AG04449 (cell line): ENCODE measurements around the gene REG4.

Experiments
- CTCF ChIA-PET: fragments of 350-600 bp; formaldehyde crosslinking; extraction: SDS; loops from one replicate; lab custom pipeline; 2021; ENCODE audit warnings: antibody characterized with exemption; lab: Yijun Ruan, JAX
- POLR2A ChIA-PET: fragments of 400-600, 350-600 bp; formaldehyde crosslinking; extraction: SDS; loops from one replicate; lab custom pipeline; 2020; ENCODE audit warnings: antibody characterized with exemption, inconsistent platforms; lab: Yijun Ruan, JAX
- DNase-seq: peaks from one replicate; pipeline ENCODE4 v3.0.0-alpha.2; 2010; ENCODE audit warnings: low read depth, low spot score
- H3K4me3 ChIP-seq: 2 replicates; pipeline ENCODE4 v1.5.1; 2011; ENCODE audit warnings: low read depth, mild to moderate bottlenecking, control low read depth, low read length
- TF ChIP-seq, protein P1 (sequence below): IDR thresholded peaks from one replicate; pipeline ENCODE4 v1.5.1; 2011; ENCODE audit warnings: mild to moderate bottlenecking, moderate library complexity, low read length, control low read depth, inconsistent platforms; ENCODE audit not compliant: insufficient read depth; ENCODE audit errors: missing control alignments

Gene REG4

DNA sequence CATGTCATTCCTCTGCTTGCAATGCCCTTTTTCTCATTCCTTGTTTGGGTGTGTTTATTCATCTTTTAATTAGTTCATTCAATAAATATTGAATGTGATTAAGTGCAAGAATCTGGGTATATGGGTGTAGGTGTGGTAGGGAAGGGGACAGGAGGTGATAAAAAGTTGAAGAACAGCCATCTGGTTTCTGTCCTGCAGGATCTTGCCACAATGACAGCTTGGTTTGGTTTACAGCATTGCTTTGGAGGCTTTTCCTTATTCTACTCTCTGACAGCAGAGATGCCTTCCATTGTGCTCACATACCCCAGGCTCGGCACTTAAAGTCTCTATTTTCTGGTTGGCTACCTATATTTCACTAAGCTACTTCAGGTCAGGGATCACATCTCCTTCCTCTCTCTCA, 3.0 kb upstream of the REG4 start:
- TF ChIP-seq, protein P1, sequence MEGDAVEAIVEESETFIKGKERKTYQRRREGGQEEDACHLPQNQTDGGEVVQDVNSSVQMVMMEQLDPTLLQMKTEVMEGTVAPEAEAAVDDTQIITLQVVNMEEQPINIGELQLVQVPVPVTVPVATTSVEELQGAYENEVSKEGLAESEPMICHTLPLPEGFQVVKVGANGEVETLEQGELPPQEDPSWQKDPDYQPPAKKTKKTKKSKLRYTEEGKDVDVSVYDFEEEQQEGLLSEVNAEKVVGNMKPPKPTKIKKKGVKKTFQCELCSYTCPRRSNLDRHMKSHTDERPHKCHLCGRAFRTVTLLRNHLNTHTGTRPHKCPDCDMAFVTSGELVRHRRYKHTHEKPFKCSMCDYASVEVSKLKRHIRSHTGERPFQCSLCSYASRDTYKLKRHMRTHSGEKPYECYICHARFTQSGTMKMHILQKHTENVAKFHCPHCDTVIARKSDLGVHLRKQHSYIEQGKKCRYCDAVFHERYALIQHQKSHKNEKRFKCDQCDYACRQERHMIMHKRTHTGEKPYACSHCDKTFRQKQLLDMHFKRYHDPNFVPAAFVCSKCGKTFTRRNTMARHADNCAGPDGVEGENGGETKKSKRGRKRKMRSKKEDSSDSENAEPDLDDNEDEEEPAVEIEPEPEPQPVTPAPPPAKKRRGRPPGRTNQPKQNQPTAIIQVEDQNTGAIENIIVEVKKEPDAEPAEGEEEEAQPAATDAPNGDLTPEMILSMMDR = no peak
- DNase-seq = no peak
- ChIA-PET CTCF (interaction anchor here (1.5 kb wide), 1 partner anchor 8 kb away, joined by 6 read pairs; no protein-coding TSS in a partner anchor), POLR2A (interaction anchor here (0.6 kb wide), 1 partner anchor 59 kb away, joined by 3 read pairs; no protein-coding TSS in a partner anchor)
- no peak overlapping the region for H3K4me3 ChIP-seq

DNA sequence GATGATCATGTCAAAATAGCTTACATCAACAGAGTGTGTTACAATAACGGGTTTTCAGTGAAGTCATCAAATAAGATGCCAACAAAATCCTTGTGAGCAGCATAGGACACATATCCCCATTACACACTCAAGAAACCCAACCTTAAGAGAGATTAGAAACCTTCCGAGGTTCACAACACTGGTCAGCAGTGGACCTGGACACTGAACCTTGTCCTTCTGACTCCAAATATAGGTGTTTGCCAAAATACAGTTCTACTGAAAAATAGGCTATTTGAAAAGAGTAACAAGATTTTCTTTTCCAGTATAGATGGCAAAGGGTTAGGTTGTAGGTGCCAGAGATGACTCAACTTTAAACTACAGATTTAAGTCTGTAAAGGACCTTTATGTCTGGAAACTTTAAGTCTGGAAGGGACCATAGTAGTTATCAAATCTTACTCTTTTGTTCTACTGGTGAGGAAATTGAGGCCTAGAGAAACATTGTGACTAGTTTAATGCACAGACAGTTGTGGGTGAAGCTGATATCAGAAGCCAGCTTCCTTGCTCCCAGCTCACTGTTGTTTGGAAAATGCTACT, 811 bp upstream of the REG4 start:
- CTCF ChIA-PET = interaction anchor here (1.0 to 6.0 kb wide), 5 partner anchors 10 to 68 kb away, joined by 3 to 59 read pairs (median 6); no protein-coding TSS in a partner anchor
- DNase-seq = no peak
- TF ChIP-seq, protein P1 = no peak
- POLR2A ChIA-PET = no interaction called here
- H3K4me3 ChIP-seq = no peak overlapping the region

DNA sequence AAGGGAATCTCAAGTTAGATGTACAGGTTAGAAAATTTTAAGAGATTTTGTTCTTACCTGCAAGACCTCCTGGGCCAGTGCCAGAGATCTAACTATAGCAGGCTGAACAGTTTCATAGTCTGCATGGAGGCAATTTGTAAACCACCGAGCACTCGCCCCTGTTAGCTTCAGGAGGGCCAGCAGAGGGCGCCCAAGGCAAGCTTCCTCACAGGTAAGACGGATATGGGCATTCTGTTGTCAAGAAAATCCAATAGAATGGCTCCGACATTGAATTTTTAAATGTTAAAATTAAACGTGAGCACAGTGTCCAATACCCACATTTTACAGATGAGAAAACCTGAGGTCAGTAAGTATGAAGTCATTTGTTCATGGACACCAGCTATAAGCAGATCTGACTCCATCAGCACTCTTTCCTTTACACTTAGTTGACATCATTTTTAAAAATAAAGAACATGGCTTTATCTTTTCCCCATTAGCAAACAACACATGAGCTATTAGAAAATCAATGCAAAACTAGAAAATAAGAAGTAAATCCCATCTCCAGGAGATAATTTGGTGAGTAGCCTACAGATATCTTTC, 2.2 kb downstream of the REG4 start:
- DNase-seq = no peak
- ChIA-PET POLR2A (no interaction called here), CTCF (interaction anchor here (0.7 to 6.0 kb wide), 38 partner anchors 9 to 338 kb away, joined by 3 to 59 read pairs (median 4); no protein-coding TSS in a partner anchor)
- TF ChIP-seq, protein P1 = peak; percentile 92
- H3K4me3 ChIP-seq = no peak overlapping the region

DNA sequence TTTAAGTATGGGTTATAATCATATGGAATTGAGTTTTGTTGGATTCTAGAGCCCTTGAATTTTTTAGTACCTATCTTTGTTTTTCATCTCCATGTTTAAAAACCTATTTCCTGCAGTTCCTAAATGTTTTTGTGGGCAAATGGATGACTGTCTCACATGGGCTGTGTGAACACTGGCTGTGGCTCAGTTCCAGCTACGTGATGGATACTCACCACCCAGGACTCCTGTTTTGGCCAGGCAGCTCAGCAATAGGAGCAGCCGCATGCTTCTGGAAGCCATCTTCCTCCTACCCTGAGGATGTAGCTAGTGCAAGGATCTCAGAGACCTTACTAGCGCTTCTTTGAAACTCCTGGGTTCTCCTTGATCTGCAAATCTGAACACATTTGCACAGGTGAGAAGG, 2.8 kb downstream of the REG4 start:
- no peak for DNase-seq
- ChIA-PET CTCF (interaction anchor here (0.7 to 6.0 kb wide), 36 partner anchors 8 to 338 kb away, joined by 3 to 59 read pairs (median 4); no protein-coding TSS in a partner anchor), POLR2A (no interaction called here)
- TF ChIP-seq, protein P1 = no peak
- H3K4me3 ChIP-seq = no peak overlapping the region

DNA sequence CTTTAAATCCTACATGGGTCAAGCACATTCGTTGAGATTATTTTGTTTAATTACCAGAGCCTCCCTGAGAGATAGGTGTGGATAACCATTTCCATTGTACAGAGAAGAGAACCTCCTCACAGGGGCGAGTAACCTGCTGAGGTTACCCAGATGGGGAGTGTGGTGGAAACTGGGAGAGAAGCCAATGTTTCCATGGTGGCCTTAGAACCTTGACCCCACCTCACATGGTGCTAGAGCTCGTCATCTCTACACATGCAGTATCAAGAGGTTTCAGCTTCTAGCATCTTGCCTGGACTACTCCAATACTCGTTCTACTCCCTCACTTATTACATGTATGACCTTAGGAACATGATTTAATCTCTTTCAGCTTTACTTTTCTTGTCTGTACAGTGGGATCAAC, 4.8 kb downstream of the REG4 start:
- CTCF ChIA-PET = interaction anchor here (1.8 to 6.0 kb wide), 2 partner anchors 9 to 10 kb away, joined by 6 to 59 read pairs; no protein-coding TSS in a partner anchor
- POLR2A ChIA-PET = no interaction called here
- no peak for DNase-seq
- no peak overlapping the region for H3K4me3 ChIP-seq
- TF ChIP-seq, protein P1 = no peak

DNA sequence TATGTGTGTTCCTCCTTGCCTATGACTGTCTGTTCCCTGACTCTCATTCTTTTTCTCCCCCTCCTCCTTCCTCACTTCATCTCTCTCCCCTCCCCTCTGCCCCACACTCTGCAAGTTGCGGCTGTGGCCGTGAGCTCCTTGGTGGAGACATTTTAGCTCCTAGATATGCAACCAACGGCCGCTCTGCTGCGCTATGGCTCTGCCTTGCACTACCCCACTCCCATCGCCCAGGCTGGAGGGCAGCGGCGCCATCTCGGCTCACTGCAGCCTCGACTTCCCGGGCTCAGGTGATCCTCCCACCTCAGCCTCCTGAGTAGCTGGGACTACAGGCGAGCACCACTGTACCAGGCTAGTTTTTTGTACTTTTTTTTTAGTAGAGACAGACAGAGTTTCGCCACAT, 5.5 kb downstream of the REG4 start:
- CTCF ChIA-PET = interaction anchor here (1.8 kb wide), 1 partner anchor 9 kb away, joined by 6 read pairs; no protein-coding TSS in a partner anchor

More for the DNA sequence above, 5.5 kb downstream of the REG4 start:
- DNase-seq = no peak
- TF ChIP-seq, protein P1 = no peak
- no peak overlapping the region for H3K4me3 ChIP-seq
- POLR2A ChIA-PET = no interaction called here
